Panc1 (cell line): ENCODE results near the gene CARMIL1. TPM values are rescaled to one million over a fixed set of nuclear protein-coding genes. Genes with fewer than 3 reads are reported as not detected.
"Not testable (repeated sequence)": the region's sequence is repeated elsewhere in the genome, so short reads cannot be mapped to it uniquely, and the experiment has no call there.

Source experiments
- ATAC-seq: fragments of 200-7000 bp; cut with Tn5 transposase; 2 replicates; pipeline ENCODE4 v1.9.1; 2020; ENCODE audit warnings: mild to moderate bottlenecking, moderate library complexity
- BruUV-seq: library from RNA; stranded (reverse); fragments of 400-500 nt; replicated peaks from 2 replicates; lab custom pipeline; 2021; lab: Mats Ljungman, UMichigan
- CTCF ChIA-PET: fragments of 300-600 bp; sonication (Branson Sonifier 250); formaldehyde crosslinking; loops from one replicate; lab custom pipeline; 2022; ENCODE audit warnings: antibody characterized with exemption; lab: Charles Lee
- POLR2A ChIA-PET: fragments of 300-600 bp; sonication (Branson Sonifier 250); formaldehyde crosslinking; loops from one replicate; lab custom pipeline; 2022; ENCODE audit warnings: antibody characterized with exemption; lab: Charles Lee
- DNase-seq: peaks from one replicate; pipeline ENCODE4 v3.0.0-alpha.2; 2010; ENCODE audit warnings: low read depth, low spot score
- H3K27ac ChIP-seq: 2 replicates; pipeline ENCODE4 v1.5.1; 2011; ENCODE audit warnings: mild to moderate bottlenecking, low read length, inconsistent platforms
- H3K27me3 ChIP-seq: fragments of 200-500 bp; sonication (Bioruptor generic); 2 replicates; pipeline ENCODE4 v1.6.0; 2014; ENCODE audit warnings: low read length, inconsistent platforms; ENCODE audit not compliant: control insufficient read depth, insufficient read depth
- H3K36me3 ChIP-seq: fragments of 200-500 bp; sonication (Bioruptor generic); 2 replicates; pipeline ENCODE4 v1.5.1; 2014; ENCODE audit warnings: inconsistent platforms, mild to moderate bottlenecking, low read length, moderate library complexity; ENCODE audit not compliant: control insufficient read depth, insufficient read depth
- H3K4me1 ChIP-seq: 2 replicates; pipeline ENCODE4 v1.5.1; 2011; ENCODE audit warnings: inconsistent platforms, mild to moderate bottlenecking, low read length, moderate library complexity; ENCODE audit not compliant: control insufficient read depth, insufficient read depth
- H3K4me3 ChIP-seq, 2 experiments: 2 replicates each; pipeline ENCODE4 v1.5.1; 2011 to 2012; ENCODE audit warnings: low read depth in 2 of 2, low read length in 2 of 2, mild to moderate bottlenecking in 2 of 2, inconsistent platforms in 1 of 2, moderate library complexity in 1 of 2
- H3K9me3 ChIP-seq: fragments of 200-500 bp; sonication (Bioruptor generic); 2 replicates; pipeline ENCODE4 v1.5.1; 2014; ENCODE audit warnings: low read depth, mild to moderate bottlenecking, inconsistent platforms, low read length, moderate library complexity; ENCODE audit not compliant: control insufficient read depth, insufficient read depth
- CTCF ChIP-seq: fragments of 450-650 bp; IDR thresholded peaks from 2 replicates; pipeline ENCODE4 v1.5.1; 2017; ENCODE audit warnings: mild to moderate bottlenecking
- POLR2AphosphoS5 ChIP-seq: IDR thresholded peaks from 2 replicates; pipeline ENCODE4 v1.6.1; 2012; ENCODE audit warnings: mild to moderate bottlenecking, low read depth, low read length, moderate library complexity
- SIN3A ChIP-seq: IDR thresholded peaks from 2 replicates; pipeline ENCODE4 v1.6.1; 2012; ENCODE audit warnings: low read depth, mild to moderate bottlenecking, low read length, moderate library complexity, borderline replicate concordance; ENCODE audit not compliant: insufficient read depth
- TCF7L2 ChIP-seq: IDR thresholded peaks from 2 replicates; pipeline ENCODE4 v1.6.1; 2011; ENCODE audit warnings: mild to moderate bottlenecking, low read depth, low read length, inconsistent platforms
- in situ Hi-C: cut with HindIII; loops from 2 replicates; pipeline ENCODE4 v1.10.0; 2016; ENCODE audit warnings: low sequenced_read_pairs, low pct_unique_long_range_greater_than_20kb
- intact Hi-C: fragments of 100-400 bp; cut with micrococcal nuclease; formaldehyde crosslinking; loops from one replicate; pipeline ENCODE4 v1.10.0; 2022; ENCODE audit not compliant: unreplicated experiment
- total RNA-seq: library from RNA; stranded (reverse); gene quantifications from one replicate; pipeline ENCODE4 v1.2.1, GENCODE V29; 2021; ENCODE audit not compliant: unreplicated experiment
- TF ChIP-seq, protein P1 (sequence below), 2 experiments: IDR thresholded peaks; 2 replicates each; pipeline ENCODE4 v1.6.1; 2011 to 2012; ENCODE audit warnings: low read depth in 2 of 2, control low read depth in 1 of 2, low read length in 1 of 2, mild to moderate bottlenecking in 1 of 2, moderate library complexity in 1 of 2; ENCODE audit not compliant: insufficient read depth in 1 of 2

CARMIL1 gene
- total RNA-seq, 1 experiment from 2014 or later: 4.0 TPM

DNA sequence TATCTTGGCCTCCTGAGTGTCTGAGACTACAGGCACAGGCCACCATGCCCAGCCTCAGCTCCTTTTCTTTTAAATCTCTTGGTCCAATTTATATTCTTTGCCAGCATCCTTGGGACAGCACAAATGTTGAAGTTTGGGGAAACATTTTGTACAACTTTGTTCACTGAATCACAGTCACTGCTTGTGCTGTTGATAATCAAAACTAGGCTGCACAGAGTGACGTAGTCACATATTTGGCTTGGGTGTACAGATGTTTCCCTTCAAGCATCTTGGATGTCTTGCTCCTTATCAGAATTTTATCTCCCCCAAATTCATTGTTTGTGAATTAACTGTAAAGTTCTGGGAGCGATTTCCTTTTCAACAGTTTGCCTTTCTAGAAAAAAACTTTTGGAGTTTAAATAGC is 17.9 kb downstream of the CARMIL1 start:
- Histone ChIP-seq H3K4me1 (no peaks in the 10 kb centered on the region), H3K27me3 (no peaks in the 10 kb centered on the region), H3K36me3 (no peaks in the 10 kb centered on the region), H3K9me3 (no peaks in the 10 kb centered on the region), H3K4me3 (no peak overlapping the region), H3K27ac (no peak overlapping the region)
- DNase-seq (no peak), ATAC-seq (no peak)
- POLR2A ChIA-PET: no interaction called here
- intact Hi-C loops: no loop called here
- CTCF ChIA-PET: no interaction called here
- in situ Hi-C loops: no loop called here
- TF ChIP-seq CTCF: no peak
- no peak for TF ChIP-seq POLR2AphosphoS5
- TF ChIP-seq TCF7L2: no peak
- TF ChIP-seq, protein P1, sequence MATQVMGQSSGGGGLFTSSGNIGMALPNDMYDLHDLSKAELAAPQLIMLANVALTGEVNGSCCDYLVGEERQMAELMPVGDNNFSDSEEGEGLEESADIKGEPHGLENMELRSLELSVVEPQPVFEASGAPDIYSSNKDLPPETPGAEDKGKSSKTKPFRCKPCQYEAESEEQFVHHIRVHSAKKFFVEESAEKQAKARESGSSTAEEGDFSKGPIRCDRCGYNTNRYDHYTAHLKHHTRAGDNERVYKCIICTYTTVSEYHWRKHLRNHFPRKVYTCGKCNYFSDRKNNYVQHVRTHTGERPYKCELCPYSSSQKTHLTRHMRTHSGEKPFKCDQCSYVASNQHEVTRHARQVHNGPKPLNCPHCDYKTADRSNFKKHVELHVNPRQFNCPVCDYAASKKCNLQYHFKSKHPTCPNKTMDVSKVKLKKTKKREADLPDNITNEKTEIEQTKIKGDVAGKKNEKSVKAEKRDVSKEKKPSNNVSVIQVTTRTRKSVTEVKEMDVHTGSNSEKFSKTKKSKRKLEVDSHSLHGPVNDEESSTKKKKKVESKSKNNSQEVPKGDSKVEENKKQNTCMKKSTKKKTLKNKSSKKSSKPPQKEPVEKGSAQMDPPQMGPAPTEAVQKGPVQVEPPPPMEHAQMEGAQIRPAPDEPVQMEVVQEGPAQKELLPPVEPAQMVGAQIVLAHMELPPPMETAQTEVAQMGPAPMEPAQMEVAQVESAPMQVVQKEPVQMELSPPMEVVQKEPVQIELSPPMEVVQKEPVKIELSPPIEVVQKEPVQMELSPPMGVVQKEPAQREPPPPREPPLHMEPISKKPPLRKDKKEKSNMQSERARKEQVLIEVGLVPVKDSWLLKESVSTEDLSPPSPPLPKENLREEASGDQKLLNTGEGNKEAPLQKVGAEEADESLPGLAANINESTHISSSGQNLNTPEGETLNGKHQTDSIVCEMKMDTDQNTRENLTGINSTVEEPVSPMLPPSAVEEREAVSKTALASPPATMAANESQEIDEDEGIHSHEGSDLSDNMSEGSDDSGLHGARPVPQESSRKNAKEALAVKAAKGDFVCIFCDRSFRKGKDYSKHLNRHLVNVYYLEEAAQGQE (IDR thresholded peaks at IDR 0.05; ENCODE audit: insufficient read depth in 1 of 2, low read depth in 2 of 2, low read length in 1 of 2): no peak
- no peak for TF ChIP-seq SIN3A
- BruUV-seq: no TSS peak

DNA sequence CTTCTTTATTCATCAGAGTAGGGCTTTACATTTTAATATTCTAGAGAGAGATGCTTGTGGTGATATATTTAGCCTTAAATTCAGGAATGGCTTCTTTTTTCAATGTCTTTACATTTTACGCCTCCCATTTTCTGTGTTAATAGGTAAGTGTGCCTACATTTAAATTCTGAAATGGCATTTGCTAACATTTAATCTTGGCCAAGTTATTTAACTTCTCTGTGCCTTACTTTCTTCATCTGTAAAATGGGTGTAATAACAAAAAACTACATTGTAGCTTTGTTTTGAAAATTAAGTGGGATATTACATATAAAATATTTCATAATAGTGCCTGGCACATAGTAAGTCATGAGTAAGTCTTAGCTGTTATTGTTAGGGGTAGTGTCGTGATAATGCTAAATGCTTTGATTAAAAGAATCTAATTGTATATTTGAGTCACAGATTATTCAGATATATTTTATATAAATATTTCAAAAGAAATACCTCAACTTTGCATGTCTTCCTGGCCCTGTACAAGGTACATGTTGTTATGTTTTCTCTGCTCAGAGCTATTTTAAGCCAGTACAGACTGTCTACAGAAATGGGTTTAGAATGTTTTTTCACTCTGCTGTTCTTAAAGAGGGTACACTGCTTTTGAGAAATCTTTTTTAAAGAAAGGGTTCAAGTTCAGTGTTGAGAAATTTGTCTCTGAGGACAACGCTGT is 18.8 kb downstream of the CARMIL1 start:
- in situ Hi-C loops: no loop called here
- no peaks in the 10 kb centered on the region for H3K27me3 ChIP-seq
- DNase-seq (no peak), ATAC-seq (no peak)
- no peaks in the 10 kb centered on the region for H3K9me3 ChIP-seq
- BruUV-seq: no TSS peak
- no peak overlapping the region for H3K27ac ChIP-seq
- TF ChIP-seq CTCF (no peak), TCF7L2 (no peak), SIN3A (no peak), POLR2AphosphoS5 (no peak)
- TF ChIP-seq, protein P1 (IDR thresholded peaks at IDR 0.05; ENCODE audit: insufficient read depth in 1 of 2, low read depth in 2 of 2, low read length in 1 of 2): no peak
- H3K4me3 ChIP-seq: no peak overlapping the region
- intact Hi-C loops: no loop called here
- no peaks in the 10 kb centered on the region for H3K36me3 ChIP-seq
- ChIA-PET CTCF (no interaction called here), POLR2A (no interaction called here)
- no peaks in the 10 kb centered on the region for H3K4me1 ChIP-seq

GRCh38 chr6:25298523-25298865 is 19.3 kb downstream of the CARMIL1 start:
- POLR2A ChIA-PET, CTCF ChIA-PET, H3K36me3 ChIP-seq, ATAC-seq, H3K4me3 ChIP-seq, intact Hi-C loops, H3K4me1 ChIP-seq, H3K9me3 ChIP-seq, H3K27me3 ChIP-seq, BruUV-seq, DNase-seq, H3K27ac ChIP-seq, in situ Hi-C loops: not testable (repeated sequence)
